H1 (cell line): ENCODE data around the gene PLCXD1. TPM values are rescaled to one million over a fixed set of nuclear protein-coding genes. Genes with fewer than 3 reads are reported as not detected.
"Not testable (repeated sequence)": the region's sequence is repeated elsewhere in the genome, so short reads cannot be mapped to it uniquely, and the experiment has no call there.

Source experiments
- CTCF ChIA-PET: fragments of 300-600 bp; sonication (Branson Sonifier 250); formaldehyde crosslinking; loops from one replicate; lab custom pipeline; 2021; ENCODE audit not compliant: partially characterized antibody; lab: Charles Lee
- POLR2A ChIA-PET: fragments of 300-600 bp; sonication (Branson Sonifier 250); formaldehyde crosslinking; loops from one replicate; lab custom pipeline; 2021; ENCODE audit warnings: inconsistent platforms; ENCODE audit not compliant: partially characterized antibody; lab: Charles Lee
- DNase-seq, 2 experiments: peaks; one replicate each; pipeline versions ENCODE4 v3.0.0 to v3.0.0-alpha.2; 2010 to 2022; ENCODE audit warnings: low spot score in 2 of 2, low read depth in 1 of 2, mixed read lengths in 1 of 2
- FAIRE-seq: peaks from 2 replicates; lab custom pipeline; 2011; peaks lifted over from hg19 to GRCh38; lab: Jason Lieb, UNC
- H2AFZ ChIP-seq: 2 replicates; pipeline ENCODE4 v1.8.1; 2012; ENCODE audit warnings: low read length, inconsistent platforms
- H2AK5ac ChIP-seq: 2 replicates; pipeline ENCODE4 v1.6.1; 2013; ENCODE audit warnings: low read depth, low read length
- H2BK120ac ChIP-seq: replicated peaks from 2 replicates; pipeline ENCODE3; 2013; ENCODE audit warnings: low read depth, low read length, inconsistent platforms
- H2BK12ac ChIP-seq: 2 replicates; pipeline ENCODE4 v1.6.1; 2013; ENCODE audit warnings: low read depth, low read length
- H2BK15ac ChIP-seq: 2 replicates; pipeline ENCODE4 v1.6.1; 2013; ENCODE audit warnings: low read length
- H2BK20ac ChIP-seq: 2 replicates; pipeline ENCODE4 v1.6.1; 2013; ENCODE audit warnings: low read length
- H2BK5ac ChIP-seq: 2 replicates; pipeline ENCODE4 v1.6.1; 2013; ENCODE audit warnings: low read depth, low read length
- H3K14ac ChIP-seq: 2 replicates; pipeline ENCODE4 v1.6.1; 2013; ENCODE audit warnings: inconsistent platforms; ENCODE audit not compliant: insufficient read length
- H3K18ac ChIP-seq: 2 replicates; pipeline ENCODE4 v1.6.1; 2013; ENCODE audit warnings: low read length; ENCODE audit errors: extremely low read depth
- H3K23ac ChIP-seq: 2 replicates; pipeline ENCODE4 v1.6.1; 2013; ENCODE audit warnings: inconsistent platforms; ENCODE audit not compliant: insufficient read length
- H3K23me2 ChIP-seq: 2 replicates; pipeline ENCODE4 v1.6.1; 2013; ENCODE audit warnings: low read depth, low read length
- H3K27ac ChIP-seq: 2 replicates; pipeline ENCODE4 v1.6.1; 2011; ENCODE audit warnings: low read depth, low read length, inconsistent platforms
- H3K27me3 ChIP-seq, 4 experiments: replicated peaks in 1 of 4; 1 replicate in 1 of 4; 2 replicates in 3 of 4; pipeline versions ENCODE4 v1.6.1 to v1.8.1; 2011 to 2013; ENCODE audit warnings: low read length in 3 of 4, mild to moderate bottlenecking in 3 of 4, inconsistent platforms in 2 of 4, mixed read lengths in 2 of 4, moderate library complexity in 1 of 4; ENCODE audit not compliant: control insufficient read depth in 3 of 4, insufficient read depth in 3 of 4; ENCODE audit errors: extremely low read depth in 1 of 4
- H3K36me3 ChIP-seq, 4 experiments: 2 replicates each; pipeline versions ENCODE4 v1.6.1 to v1.8.1; 2011 to 2013; ENCODE audit warnings: mild to moderate bottlenecking in 4 of 4, low read length in 3 of 4, moderate library complexity in 2 of 4, control low read depth in 1 of 4, inconsistent platforms in 1 of 4; ENCODE audit not compliant: insufficient read depth in 4 of 4, control insufficient read depth in 2 of 4
- H3K4ac ChIP-seq: replicated peaks from 2 replicates; pipeline ENCODE3; 2013; ENCODE audit warnings: low read length, low read depth, mixed read lengths, inconsistent platforms; ENCODE audit not compliant: insufficient read length
- H3K4me1 ChIP-seq, 4 experiments: replicated peaks in 1 of 4; 1 replicate in 1 of 4; 2 replicates in 3 of 4; pipeline versions ENCODE4 v1.6.1 to v1.8.1; 2011 to 2013; ENCODE audit warnings: low read length in 3 of 4, inconsistent platforms in 2 of 4, mixed read lengths in 1 of 4; ENCODE audit not compliant: insufficient read depth in 4 of 4, control insufficient read depth in 3 of 4
- H3K4me2 ChIP-seq, 2 experiments: 2 replicates each; pipeline versions ENCODE4 v1.6.1 to v1.8.1; 2011 to 2013; ENCODE audit warnings: low read depth in 2 of 2, low read length in 2 of 2, control low read depth in 1 of 2, inconsistent platforms in 1 of 2, mild to moderate bottlenecking in 1 of 2; ENCODE audit not compliant: insufficient read depth in 1 of 2
- H3K4me3 ChIP-seq, 4 experiments: fragments of 200-600, 300-600 bp in 1 of 4; sonication (generic), shearing (Covaris generic), sonication (Bioruptor Twin) in 1 of 4; 2 replicates each; pipeline versions ENCODE4 v1.5.1 to v1.8.1; 2011 to 2016; ENCODE audit warnings: low read length in 4 of 4, low read depth in 3 of 4, control low read depth in 2 of 4, inconsistent platforms in 2 of 4, mild to moderate bottlenecking in 2 of 4, mixed read lengths in 1 of 4, moderate library complexity in 1 of 4; ENCODE audit not compliant: insufficient read depth in 2 of 4; ENCODE audit errors: extremely low read depth in 1 of 4
- H3K56ac ChIP-seq: replicated peaks from 2 replicates; pipeline ENCODE3; 2013; ENCODE audit warnings: low read depth, mild to moderate bottlenecking, mixed read lengths, low read length, inconsistent platforms; ENCODE audit not compliant: insufficient read length
- H3K79me1 ChIP-seq: 2 replicates; pipeline ENCODE4 v1.6.1; 2013; ENCODE audit warnings: low read depth, low read length, control low read depth
- H3K79me2 ChIP-seq, 2 experiments: 2 replicates each; pipeline versions ENCODE4 v1.6.1 to v1.8.1; 2012 to 2013; ENCODE audit warnings: low read length in 2 of 2, mild to moderate bottlenecking in 2 of 2, inconsistent platforms in 1 of 2; ENCODE audit not compliant: insufficient read depth in 2 of 2, control insufficient read depth in 1 of 2
- H3K9ac ChIP-seq, 4 experiments: replicated peaks in 1 of 4; 1 replicate in 1 of 4; 2 replicates in 3 of 4; pipeline versions ENCODE4 v1.6.1 to v1.8.1; 2011 to 2013; ENCODE audit warnings: low read depth in 3 of 4, low read length in 3 of 4, control low read depth in 2 of 4, mild to moderate bottlenecking in 2 of 4, moderate library complexity in 2 of 4, inconsistent platforms in 1 of 4; ENCODE audit errors: extremely low read depth in 1 of 4
- H3K9me3 ChIP-seq, 2 experiments: 2 replicates each; pipeline versions ENCODE4 v1.6.1 to v1.8.1; 2012 to 2013; ENCODE audit warnings: mild to moderate bottlenecking in 2 of 2, moderate library complexity in 2 of 2, control low read depth in 1 of 2, inconsistent platforms in 1 of 2, low read depth in 1 of 2, low read length in 1 of 2, mixed read lengths in 1 of 2; ENCODE audit not compliant: insufficient read depth in 2 of 2
- H4K20me1 ChIP-seq, 2 experiments: replicated peaks in 1 of 2; 2 replicates each; pipeline versions ENCODE3 to v1.8.1; 2011 to 2013; ENCODE audit warnings: inconsistent platforms in 2 of 2, low read length in 2 of 2, mild to moderate bottlenecking in 1 of 2; ENCODE audit not compliant: insufficient read depth in 2 of 2, control insufficient read depth in 1 of 2
- H4K5ac ChIP-seq: 2 replicates; pipeline ENCODE4 v1.6.1; 2013; ENCODE audit warnings: low read length, low read depth, mixed read lengths, inconsistent platforms; ENCODE audit not compliant: insufficient read length
- H4K8ac ChIP-seq: 2 replicates; pipeline ENCODE4 v1.8.0; 2013; ENCODE audit warnings: mild to moderate bottlenecking, moderate library complexity, low read length, inconsistent platforms; ENCODE audit not compliant: insufficient read depth; ENCODE audit errors: extremely low read depth
- H4K91ac ChIP-seq: replicated peaks from 2 replicates; pipeline ENCODE3; 2013; ENCODE audit warnings: low read length, mixed read lengths, inconsistent platforms; ENCODE audit not compliant: insufficient read length
- WGBS, 2 experiments: shearing (Covaris generic) in 1 of 2; methylation state at CpG; one replicate each; pipeline versions ENCODE4 v1.1.6 to v1.1.7; 2013 to 2015; ENCODE audit warnings: low lambda C conversion rate in 2 of 2, mixed read lengths in 2 of 2, inconsistent platforms in 1 of 2, low coverage in 1 of 2, missing lambda C conversion rate in 1 of 2; ENCODE audit not compliant: insufficient replicate concordance in 2 of 2, insufficient coverage in 1 of 2, insufficient read length in 1 of 2; ENCODE audit errors: extremely low coverage in 1 of 2, missing lambda C conversion rate in 1 of 2; 5-methylcytosine and 5-hydroxymethylcytosine counted together
- polyA plus RNA-seq, 7 experiments: library from polyadenylated mRNA; depleted of rRNA in 3 of 7; stranded (reverse) in 5 of 7; unstranded in 2 of 7; fragments of >200 nt in 5 of 7; fragments of 200-250 nt in 2 of 7; gene quantifications; 1 replicate in 5 of 7; 2 replicates in 1 of 7; 4 replicates in 1 of 7; pipeline versions ENCODE4 v1.2.1 to v1.2.3, GENCODE V29; 2011 to 2013; ENCODE audit warnings: missing spikeins in 2 of 7, mixed read lengths in 2 of 7
- total RNA-seq: library from RNA; stranded (reverse); fragmentation: NEBNext Ultra II Directional; extraction: Animal tissue kit (Norgen Biotek cat#: 25700); gene quantifications from 2 replicates; pipeline ENCODE4 v1.2.1, GENCODE V29; 2021

PLCXD1 gene
- total and polyA plus RNA-seq, 2 of the 8 experiments (the other 6 are each of a cell fraction or from before 2014, with no cell fraction given): 93.6 to 124 TPM

GRCh38 chrX:279757-280604 lies 1.2 kb upstream of the PLCXD1 start:
- WGBS, 2 experiments: 82 to 100% methylated on average over 2 to 21 of the region's 45 CpGs

More at GRCh38 chrX:279757-280604, 1.2 kb upstream of the PLCXD1 start:
- H3K4me2 ChIP-seq, H3K18ac ChIP-seq, H4K91ac ChIP-seq, H2BK120ac ChIP-seq, H3K4ac ChIP-seq, H2AFZ ChIP-seq, H3K23ac ChIP-seq, FAIRE-seq, H3K56ac ChIP-seq, H3K9ac ChIP-seq, H2BK20ac ChIP-seq, POLR2A ChIA-PET, DNase-seq, H4K8ac ChIP-seq, H2BK5ac ChIP-seq, H3K9me3 ChIP-seq, H3K27ac ChIP-seq, H3K14ac ChIP-seq, H3K27me3 ChIP-seq, H2AK5ac ChIP-seq, H3K79me1 ChIP-seq, H4K20me1 ChIP-seq, H4K5ac ChIP-seq, CTCF ChIA-PET: not testable (repeated sequence)
- Histone ChIP-seq H3K4me3 (peak overlapping the region in 1 of 4 experiments; percentile 30; a peak in 2 of 8 replicates), H3K23me2 (peaks cover 24% of the 10 kb centered on the region), H3K79me2 (peaks cover 9 to 38% of the 10 kb centered on the region in 2 experiments), H2BK12ac (0 out of 2 replicates have a peak overlapping the region, but pooled peaks have one; percentile 39), H2BK15ac (0 out of 2 replicates have a peak overlapping the region, but pooled peaks have one; percentile 92), H3K36me3 (peaks cover 4 to 18% (median 11%) of the 10 kb centered on the region in 4 experiments; a peak in 7 of 8 replicates), H3K4me1 (peaks cover under 1 to 25% (median 9%) of the 10 kb centered on the region in 4 experiments)
